Measurements from ENCODE around the gene ZNF26. TPM values are rescaled to one million over a fixed set of nuclear protein-coding genes. Genes with fewer than 3 reads are reported as not detected.
A peak's percentile ranks its signal among the peaks of the same experiment; 100 is the strongest.
"Not testable (repeated sequence)": the region's sequence is repeated elsewhere in the genome, so short reads cannot be mapped to it uniquely, and the experiment has no call there.

Gene ZNF26
- total RNA-seq, 1 experiment from 2014 or later = 16.0 TPM

DNA sequence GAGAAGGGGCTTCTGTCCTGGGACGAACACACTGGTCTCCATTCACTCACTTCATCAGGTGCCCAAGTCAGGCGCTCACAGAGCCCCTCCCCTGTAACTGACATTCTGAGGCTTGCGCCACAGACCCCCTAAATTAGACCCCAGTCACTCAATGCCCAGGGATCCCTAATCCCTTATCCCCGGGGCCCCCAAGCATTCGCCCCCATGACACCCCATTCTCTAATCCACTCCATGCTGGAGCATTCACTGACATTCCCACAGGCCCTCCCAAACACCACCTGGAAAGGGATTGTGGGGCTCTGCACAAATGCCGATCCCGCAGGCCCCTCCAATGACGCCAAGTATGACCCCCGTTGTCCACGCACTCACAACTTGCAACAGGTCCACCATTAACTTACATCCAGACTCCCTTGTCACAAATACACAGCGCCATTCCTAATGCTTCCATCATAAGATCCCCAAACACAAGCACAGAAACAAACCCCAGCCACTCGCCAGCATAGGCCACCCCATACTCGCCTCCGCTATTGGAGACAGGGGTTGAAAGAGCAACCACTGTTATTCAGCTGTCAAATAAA lies 31.6 kb upstream of the ZNF26 start:
- Histone ChIP-seq H3K27me3 (replicated peaks; ENCODE audit: insufficient read depth, low read depth, low read length, poor library complexity) (no peaks in the 10 kb centered on the region), H3K27ac (ENCODE audit: low read depth, low read length, poor library complexity, severe bottlenecking) (peak overlapping the region; percentile 93), H3K4me1 (ENCODE audit: insufficient read depth, low read length, poor library complexity, severe bottlenecking) (no peaks in the 10 kb centered on the region), H3K36me3 (ENCODE audit: insufficient read depth, low read length, poor library complexity, severe bottlenecking) (no peaks in the 10 kb centered on the region), H3K9me3 (ENCODE audit: low read depth, low read length, poor library complexity, severe bottlenecking) (peaks cover 36% of the 10 kb centered on the region), H3K4me3 (ENCODE audit: low read depth, low read length, poor library complexity, severe bottlenecking) (no peak overlapping the region)
- ChIA-PET POLR2A (ENCODE audit: low non-redundant PET) (no interaction called here), CTCF (no interaction called here)
- TF ChIP-seq, protein P1, sequence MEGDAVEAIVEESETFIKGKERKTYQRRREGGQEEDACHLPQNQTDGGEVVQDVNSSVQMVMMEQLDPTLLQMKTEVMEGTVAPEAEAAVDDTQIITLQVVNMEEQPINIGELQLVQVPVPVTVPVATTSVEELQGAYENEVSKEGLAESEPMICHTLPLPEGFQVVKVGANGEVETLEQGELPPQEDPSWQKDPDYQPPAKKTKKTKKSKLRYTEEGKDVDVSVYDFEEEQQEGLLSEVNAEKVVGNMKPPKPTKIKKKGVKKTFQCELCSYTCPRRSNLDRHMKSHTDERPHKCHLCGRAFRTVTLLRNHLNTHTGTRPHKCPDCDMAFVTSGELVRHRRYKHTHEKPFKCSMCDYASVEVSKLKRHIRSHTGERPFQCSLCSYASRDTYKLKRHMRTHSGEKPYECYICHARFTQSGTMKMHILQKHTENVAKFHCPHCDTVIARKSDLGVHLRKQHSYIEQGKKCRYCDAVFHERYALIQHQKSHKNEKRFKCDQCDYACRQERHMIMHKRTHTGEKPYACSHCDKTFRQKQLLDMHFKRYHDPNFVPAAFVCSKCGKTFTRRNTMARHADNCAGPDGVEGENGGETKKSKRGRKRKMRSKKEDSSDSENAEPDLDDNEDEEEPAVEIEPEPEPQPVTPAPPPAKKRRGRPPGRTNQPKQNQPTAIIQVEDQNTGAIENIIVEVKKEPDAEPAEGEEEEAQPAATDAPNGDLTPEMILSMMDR (conservative IDR thresholded peaks at IDR 0.05; ENCODE audit: low read depth, low read length) = no peak
- no peak for TF ChIP-seq EZH2 (IDR thresholded peaks at IDR 0.05; ENCODE audit: borderline replicate concordance, low read depth, low read length, poor library complexity, severe bottlenecking)
- BruUV-seq (replicated peaks) = no TSS peak
- peak; percentile 11 for DNase-seq (ENCODE audit: low spot score)
- intact Hi-C loops (cut with micrococcal nuclease; ENCODE audit: unreplicated experiment) = no loop called here

DNA sequence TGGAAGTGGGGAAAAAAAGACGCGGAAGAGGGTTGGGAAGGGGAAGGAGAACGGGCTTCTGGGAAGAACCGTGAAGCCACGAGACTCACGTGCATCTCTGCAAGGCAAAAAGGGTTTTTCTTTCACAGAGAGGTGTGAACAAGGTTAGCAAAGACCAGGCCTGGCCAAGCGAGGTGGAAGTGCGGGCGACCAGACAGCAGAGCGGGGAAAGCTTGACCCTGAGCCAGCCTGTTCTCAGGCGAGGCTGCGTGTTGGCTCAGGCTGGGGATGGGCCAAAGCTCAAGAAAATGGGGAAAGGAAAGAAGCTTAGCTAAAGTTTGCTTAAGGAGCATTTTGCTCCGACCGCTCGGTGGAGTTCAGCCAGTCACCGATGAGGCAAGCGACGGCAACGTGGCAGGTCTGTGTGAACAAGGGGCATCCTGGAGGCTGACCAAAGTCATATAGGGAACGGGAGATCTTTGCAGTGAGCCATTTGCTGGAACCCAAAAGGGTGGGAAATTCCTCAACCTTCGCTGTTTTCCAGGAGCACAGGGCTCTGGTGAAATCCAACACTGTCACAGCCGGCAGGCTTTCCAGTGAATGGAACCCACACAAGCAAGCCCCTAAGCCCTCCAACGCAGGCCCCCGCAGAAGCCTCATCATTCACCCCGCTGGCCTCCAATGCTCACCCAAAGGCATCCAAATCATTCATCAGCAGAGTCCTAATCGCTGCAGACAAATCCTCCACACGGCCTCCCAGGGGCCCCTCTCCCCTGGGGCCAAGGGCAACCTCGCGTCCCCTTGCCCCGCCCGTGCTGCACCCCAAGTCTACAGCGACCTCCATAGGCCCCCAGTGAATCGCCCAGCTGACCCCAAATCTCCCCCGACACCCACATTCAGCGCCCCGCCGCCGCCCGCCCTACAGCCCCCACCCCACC lies 30.8 kb upstream of the ZNF26 start:
- BruUV-seq (replicated peaks) = TSS peak; percentile 82
- intact Hi-C loops (cut with micrococcal nuclease; ENCODE audit: unreplicated experiment) = no loop called here

DNA sequence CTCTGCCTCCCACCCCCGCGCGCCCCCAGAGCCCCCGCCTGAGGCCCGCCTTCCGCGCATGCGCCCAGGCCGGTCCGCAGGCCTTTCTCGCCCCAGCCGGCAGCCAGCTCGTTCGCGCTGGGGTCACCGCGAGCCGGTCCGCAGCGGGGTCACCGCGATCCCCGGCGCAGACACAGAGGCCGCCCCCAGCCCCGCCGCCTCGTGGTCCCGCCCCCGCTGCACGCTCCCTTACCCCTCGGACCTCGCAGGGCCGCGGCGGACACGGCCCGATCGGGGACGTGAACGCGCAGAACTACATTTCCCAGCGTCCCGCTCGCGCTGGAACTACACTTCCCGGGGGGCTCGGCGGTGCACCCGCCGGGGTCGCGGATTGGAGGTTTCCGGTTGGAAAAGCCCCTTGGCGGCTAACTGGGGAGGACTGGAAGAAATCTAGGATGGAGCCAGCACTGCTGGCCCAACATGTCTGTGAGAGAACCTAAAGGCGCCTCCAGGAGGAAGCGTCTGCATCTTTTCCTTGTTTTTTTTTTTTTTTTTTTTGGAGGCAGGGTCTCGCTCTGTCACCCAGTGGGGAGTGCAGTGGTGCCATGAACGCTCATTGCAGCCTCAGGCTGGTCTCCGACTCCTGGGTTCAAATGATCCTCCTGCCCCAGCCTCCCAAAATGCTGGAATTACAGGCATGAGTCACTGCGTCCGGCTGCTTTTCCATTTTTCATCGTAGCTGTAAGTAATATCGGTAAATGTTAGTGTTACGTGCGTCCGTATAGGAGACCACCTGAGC lies 30.0 kb upstream of the ZNF26 start, which contains the start of gene ZNF605:
ZNF605 (minus strand) TSS at position 296 of the 778 bp plus-strand sequence. CDS start 10,671 bp downstream, outside the sequence.
- Histone ChIP-seq H3K27ac (ENCODE audit: low read depth, low read length, poor library complexity, severe bottlenecking) (peak within 1 kb of the TSS; percentile 93), H3K27me3 (replicated peaks; ENCODE audit: insufficient read depth, low read depth, low read length, poor library complexity) (no peaks in the 10 kb centered on the region), H3K4me3 (ENCODE audit: low read depth, low read length, poor library complexity, severe bottlenecking) (peak within 1 kb of the TSS; percentile 71), H3K36me3 (ENCODE audit: insufficient read depth, low read length, poor library complexity, severe bottlenecking) (no peaks in the 10 kb centered on the region), H3K4me1 (ENCODE audit: insufficient read depth, low read length, poor library complexity, severe bottlenecking) (no peaks in the 10 kb centered on the region), H3K9me3 (ENCODE audit: low read depth, low read length, poor library complexity, severe bottlenecking) (peaks cover 20% of the 10 kb centered on the region)
- intact Hi-C loops (cut with micrococcal nuclease; ENCODE audit: unreplicated experiment) = no loop called here
- no TSS peak for BruUV-seq (replicated peaks)
- CTCF ChIA-PET = no interaction called here
- POLR2A ChIA-PET (ENCODE audit: low non-redundant PET) = no interaction called here
- peak; percentile 95 for DNase-seq (ENCODE audit: low spot score)
- no peak for TF ChIP-seq EZH2 (IDR thresholded peaks at IDR 0.05; ENCODE audit: borderline replicate concordance, low read depth, low read length, poor library complexity, severe bottlenecking)
- TF ChIP-seq, protein P1 (conservative IDR thresholded peaks at IDR 0.05; ENCODE audit: low read depth, low read length) = no peak

More for the DNA sequence above, 30.8 kb upstream of the ZNF26 start:
- peak overlapping the region; percentile 93 for H3K27ac ChIP-seq (ENCODE audit: low read depth, low read length, poor library complexity, severe bottlenecking)
- H3K4me3 ChIP-seq (ENCODE audit: low read depth, low read length, poor library complexity, severe bottlenecking) = peak overlapping the region; percentile 71
- TF ChIP-seq EZH2 (IDR thresholded peaks at IDR 0.05; ENCODE audit: borderline replicate concordance, low read depth, low read length, poor library complexity, severe bottlenecking) = no peak
- TF ChIP-seq, protein P1 (conservative IDR thresholded peaks at IDR 0.05; ENCODE audit: low read depth, low read length) = no peak
- no peaks in the 10 kb centered on the region for H3K36me3 ChIP-seq (ENCODE audit: insufficient read depth, low read length, poor library complexity, severe bottlenecking)
- peak; percentile 46 for DNase-seq (ENCODE audit: low spot score)
- ChIA-PET CTCF (no interaction called here), POLR2A (ENCODE audit: low non-redundant PET) (no interaction called here)
- peaks cover 28% of the 10 kb centered on the region for H3K9me3 ChIP-seq (ENCODE audit: low read depth, low read length, poor library complexity, severe bottlenecking)
- H3K27me3 ChIP-seq (replicated peaks; ENCODE audit: insufficient read depth, low read depth, low read length, poor library complexity) = no peaks in the 10 kb centered on the region
- H3K4me1 ChIP-seq (ENCODE audit: insufficient read depth, low read length, poor library complexity, severe bottlenecking) = no peaks in the 10 kb centered on the region

DNA sequence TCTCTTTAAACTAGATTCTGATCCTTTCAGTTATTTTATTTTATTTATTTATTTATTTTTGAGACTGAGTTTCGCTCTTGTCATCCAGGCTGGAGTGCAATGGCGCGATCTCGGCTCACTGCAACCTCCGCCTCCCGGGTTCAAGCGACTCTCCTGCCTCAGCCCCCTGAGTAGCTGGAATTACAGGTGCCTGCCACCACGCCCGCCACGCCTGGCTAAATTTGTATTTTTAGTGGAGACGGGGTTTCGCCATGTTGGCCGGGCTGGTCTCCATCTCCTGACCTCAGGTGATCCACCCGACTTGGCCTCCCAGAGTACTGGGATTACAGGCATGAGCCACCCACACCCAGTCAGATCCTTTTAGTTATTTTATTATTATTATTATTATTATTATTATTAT lies 24.4 kb upstream of the ZNF26 start:
- H3K4me1 ChIP-seq (ENCODE audit: insufficient read depth, low read length, poor library complexity, severe bottlenecking); intact Hi-C loops (cut with micrococcal nuclease; ENCODE audit: unreplicated experiment); CTCF ChIA-PET; H3K36me3 ChIP-seq (ENCODE audit: insufficient read depth, low read length, poor library complexity, severe bottlenecking); H3K27ac ChIP-seq (ENCODE audit: low read depth, low read length, poor library complexity, severe bottlenecking); H3K27me3 ChIP-seq (replicated peaks; ENCODE audit: insufficient read depth, low read depth, low read length, poor library complexity); POLR2A ChIA-PET (ENCODE audit: low non-redundant PET); DNase-seq (ENCODE audit: low spot score); H3K4me3 ChIP-seq (ENCODE audit: low read depth, low read length, poor library complexity, severe bottlenecking); BruUV-seq (replicated peaks): not testable (repeated sequence)
- peaks cover 12% of the 10 kb centered on the region for H3K9me3 ChIP-seq (ENCODE audit: low read depth, low read length, poor library complexity, severe bottlenecking)

All from A673 (cell line).